HS-5 (cell line): ENCODE results near the gene C1orf122.

Experiments
- DNase-seq: peaks from one replicate; pipeline ENCODE4 v3.0.0-alpha.2; 2012; ENCODE audit warnings: low read depth

Gene C1orf122

GRCh38 chr1:37802439-37802838 is 5.2 kb upstream of the C1orf122 start:
- DNase-seq, result no peak

DNA sequence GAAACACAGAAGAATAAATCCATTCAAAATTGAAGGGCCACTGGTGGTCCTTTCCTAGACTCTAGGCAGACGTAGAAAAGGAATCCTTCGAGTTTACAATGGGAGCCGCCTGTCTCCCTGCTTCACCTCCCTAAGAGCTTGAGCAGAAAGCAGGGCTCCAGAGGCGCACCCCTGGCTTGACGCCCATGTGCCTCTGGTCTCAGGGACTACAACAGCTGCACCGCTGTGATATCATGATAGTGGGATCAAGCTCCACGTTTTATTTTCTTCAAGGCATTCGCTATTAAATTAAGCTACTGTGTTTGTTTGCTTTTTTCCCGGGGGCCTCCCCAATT is 403 bp upstream of the C1orf122 start:
- DNase-seq, result no peak

- DNase-seq, result no peak
These were observed 1.1 kb downstream of the C1orf122 start for GRCh38 chr1:37808369-37809319.

- no peak for DNase-seq
These were observed 2.4 kb downstream of the C1orf122 start for GRCh38 chr1:37809942-37810341.

- DNase-seq, result no peak
These were observed 3.6 kb downstream of the C1orf122 start for GRCh38 chr1:37811027-37811655.

DNA sequence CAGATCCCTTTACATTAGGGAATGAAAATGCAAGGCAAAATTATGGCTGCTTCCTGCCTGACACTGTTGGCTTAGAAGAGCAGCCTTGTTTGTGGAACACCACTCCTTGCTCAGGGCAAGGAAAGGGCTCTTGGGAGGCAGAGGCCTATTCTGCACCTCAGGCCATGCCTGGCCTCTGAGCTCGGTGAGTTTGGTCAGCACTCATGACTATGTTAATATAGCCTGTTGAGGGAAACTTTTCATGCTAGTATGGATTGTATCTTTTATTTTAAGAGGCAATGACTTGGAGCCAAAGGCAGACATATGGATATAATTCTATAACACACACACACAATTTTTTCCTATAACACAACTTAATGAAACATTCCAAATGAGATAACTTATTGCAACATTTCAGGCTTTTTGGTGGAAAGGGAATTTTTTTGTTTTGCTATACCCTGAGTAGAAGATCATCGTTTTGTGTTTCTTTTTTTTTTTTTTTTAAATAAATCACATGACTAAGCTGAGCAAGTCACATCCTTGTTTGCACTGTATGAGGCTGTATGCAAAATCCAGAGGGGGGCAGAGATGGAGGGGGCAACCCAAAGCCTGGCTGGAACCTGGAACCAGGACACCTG is 6.0 kb downstream of the C1orf122 start:
- no peak for DNase-seq

DNA sequence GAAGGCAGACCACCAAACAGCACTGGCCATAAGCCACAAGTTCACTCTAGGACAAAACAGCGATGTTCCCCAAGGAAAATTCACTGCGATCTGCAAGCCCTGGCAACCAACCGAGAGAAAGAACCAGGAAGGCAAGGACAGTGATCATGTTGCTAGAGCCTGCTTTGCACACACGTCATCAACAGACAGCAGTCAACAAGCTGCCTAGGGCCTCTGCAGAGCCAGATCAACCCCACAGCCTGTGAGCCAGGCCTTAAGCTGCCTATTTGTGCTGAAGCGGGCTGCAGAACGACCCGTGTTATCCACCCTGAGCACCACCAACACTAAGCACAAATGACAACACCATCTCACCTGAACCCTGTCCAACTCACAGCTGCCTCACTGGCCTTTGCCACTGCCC is 6.7 kb downstream of the C1orf122 start:
- DNase-seq, result no peak

GRCh38 chr1:37817481-37817880 is 9.9 kb downstream of the C1orf122 start:
- DNase-seq, result no peak

DNA sequence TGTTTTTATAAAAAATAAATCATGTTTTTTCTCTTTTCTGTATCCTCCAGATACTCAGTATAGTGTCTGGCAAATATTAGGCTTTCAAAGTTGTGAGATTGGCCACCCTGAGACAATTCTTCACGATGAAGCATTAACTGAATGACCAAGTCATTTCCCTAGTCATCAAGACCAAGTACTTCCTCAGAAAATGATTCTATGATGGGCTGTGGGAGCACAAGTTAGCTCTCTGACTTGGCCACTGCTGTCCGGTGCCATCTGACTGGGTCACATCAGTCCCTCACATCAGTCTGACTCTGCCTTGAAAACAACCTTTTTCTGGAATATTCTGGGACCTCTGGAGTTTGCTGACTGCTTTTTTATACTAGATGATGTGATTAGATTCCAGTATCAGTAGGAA is 13.9 kb downstream of the C1orf122 start:
- no peak for DNase-seq

DNA sequence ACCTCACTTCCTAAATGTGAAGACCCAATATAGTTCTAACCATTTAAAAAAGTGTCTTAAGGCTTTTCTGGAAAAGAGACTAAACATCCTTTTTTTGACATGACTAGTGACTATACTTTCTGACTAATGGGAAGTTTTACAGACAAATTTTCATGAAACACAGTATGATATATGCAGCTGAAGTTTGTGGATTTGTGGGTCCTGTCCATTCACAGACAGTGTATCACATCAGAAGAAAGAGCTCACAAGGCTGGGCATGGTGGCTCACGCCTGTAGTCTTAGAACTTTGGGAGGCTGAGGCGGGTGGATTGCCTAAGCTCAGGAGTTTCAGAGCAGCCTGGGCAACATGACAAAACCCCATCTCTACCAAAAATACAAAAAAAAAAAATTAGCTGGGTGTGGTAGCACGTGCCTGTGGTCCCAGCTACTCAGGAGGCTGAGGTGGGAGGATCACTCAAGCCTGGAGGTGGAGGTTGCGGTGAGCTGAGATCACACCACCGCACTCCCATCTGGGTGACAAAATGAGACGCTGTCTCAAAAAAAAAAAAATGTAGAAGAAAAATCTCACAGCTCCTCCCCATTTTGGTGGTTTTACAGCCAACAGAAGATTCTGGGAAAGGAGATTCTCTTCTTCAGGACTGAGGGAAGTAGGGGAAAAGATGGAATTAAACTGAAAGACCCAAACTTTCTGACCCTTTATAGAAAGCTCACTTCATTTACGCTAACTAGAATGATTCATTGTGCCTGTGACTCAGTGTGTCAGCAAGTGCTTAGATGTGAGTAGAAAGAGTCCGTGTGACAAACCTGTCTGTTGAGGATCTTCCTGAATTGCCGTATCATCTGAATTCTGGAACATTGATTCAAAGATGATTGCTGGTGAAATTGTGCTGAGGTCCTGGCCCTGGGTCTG is 15.6 kb downstream of the C1orf122 start:
- no peak for DNase-seq

DNA sequence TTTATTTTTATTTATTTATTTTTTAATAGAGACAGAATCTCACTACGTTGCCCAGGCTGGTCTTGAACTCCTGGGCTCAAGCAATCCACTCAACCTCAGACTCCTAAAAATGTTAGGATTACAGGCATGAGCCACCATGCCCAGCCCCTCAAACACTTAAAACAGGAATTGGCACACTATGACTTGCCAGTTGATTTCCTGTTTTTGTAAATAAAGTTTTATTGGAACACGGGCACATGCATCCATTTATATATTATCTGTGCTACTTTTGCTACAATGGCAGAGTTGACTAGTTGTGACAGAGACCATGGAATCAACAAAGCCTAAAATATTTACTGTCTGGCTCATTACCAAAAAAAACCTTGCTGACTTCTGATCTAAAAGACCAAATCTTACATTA is 16.4 kb downstream of the C1orf122 start:
- no peak for DNase-seq

DNA sequence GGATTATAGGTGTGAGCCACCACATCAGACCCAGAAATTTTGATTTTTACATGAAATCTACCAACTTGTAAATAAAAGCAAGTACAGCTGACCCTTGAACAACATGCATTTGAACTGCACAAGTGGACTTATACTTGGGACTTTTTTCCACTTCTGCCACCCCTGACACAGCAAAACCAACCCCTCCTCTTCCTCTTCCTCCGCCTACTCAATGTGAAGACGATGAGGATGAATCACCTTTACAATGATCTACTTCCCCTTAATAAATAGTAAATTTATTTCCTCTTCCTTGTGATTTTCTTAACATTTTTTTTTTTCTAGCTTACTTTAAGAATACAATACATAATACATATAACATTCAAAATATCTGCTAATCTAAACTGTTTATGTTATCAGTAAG is 17.9 kb downstream of the C1orf122 start:
- DNase-seq, result no peak

- DNase-seq, result no peak
These were observed 21.0 kb downstream of the C1orf122 start for GRCh38 chr1:37828410-37829074.

DNA sequence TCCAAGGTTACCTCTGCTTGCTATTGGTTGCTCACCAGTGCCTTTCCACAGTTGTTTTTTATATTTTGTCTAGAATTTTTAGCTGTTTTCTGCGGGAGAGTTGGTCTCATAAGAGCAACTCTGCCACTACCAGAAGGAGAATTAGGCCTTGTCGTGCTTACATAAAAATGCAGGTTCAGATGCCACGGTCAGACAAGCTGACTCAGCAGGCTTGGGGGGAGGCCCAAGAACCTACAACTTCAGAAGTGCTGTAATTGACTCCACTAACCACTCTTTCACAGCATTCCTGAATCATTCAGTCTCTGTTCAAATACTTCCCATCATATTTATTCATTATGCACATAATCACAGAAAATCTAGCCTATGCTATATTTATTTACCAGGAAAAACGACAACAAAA is 23.5 kb downstream of the C1orf122 start:
- DNase-seq, result no peak

- no peak for DNase-seq
These were observed 24.2 kb downstream of the C1orf122 start for GRCh38 chr1:37831809-37832208.

- DNase-seq, result no peak
These were observed 29.2 kb downstream of the C1orf122 start for GRCh38 chr1:37836788-37837187.

GRCh38 chr1:37839676-37840075 is 32.1 kb downstream of the C1orf122 start:
- no peak for DNase-seq

DNA sequence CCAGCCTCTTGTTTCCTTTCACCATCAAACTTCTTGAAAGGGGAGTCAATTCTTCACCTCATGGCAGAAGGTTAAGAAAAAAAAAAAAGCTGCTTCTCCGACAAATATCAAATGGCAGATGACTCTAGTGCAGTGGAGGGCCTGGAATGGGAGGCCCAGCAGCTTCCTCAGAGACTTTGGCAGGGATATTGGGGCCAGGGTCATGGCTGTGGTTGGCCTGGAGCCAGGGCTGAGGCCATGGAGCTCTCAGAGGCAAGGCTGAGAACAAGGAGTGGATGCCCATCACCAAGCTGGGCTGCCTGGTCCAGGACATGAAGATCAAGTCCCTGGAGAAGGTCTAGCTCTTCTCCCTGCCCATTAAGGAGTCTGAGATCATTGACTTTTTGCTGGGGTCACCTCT is 33.1 kb downstream of the C1orf122 start:
- DNase-seq, result no peak

DNA sequence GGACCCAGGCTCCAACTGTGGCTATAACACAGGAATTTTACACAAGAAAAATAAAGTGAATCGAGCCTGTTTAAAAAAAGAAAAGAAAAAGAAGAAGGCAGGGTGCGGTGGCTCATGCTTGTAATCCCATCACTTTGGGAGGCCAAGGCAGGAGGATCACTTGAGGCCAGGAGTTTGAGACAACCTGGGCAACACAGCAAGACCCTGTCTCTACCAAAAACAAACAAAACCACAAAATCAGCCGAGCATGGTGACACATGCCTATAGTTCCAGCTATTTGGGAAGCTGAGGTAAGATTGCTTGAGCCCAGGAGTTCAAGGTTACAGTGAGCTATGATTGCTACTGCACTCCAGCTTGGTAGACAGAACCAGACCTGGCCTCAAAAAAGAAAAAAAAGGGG is 34.1 kb downstream of the C1orf122 start:
- no peak for DNase-seq

GRCh38 chr1:37844536-37844935 is 36.9 kb downstream of the C1orf122 start:
- DNase-seq, result no peak

- DNase-seq, result no peak
These were observed 37.6 kb downstream of the C1orf122 start for GRCh38 chr1:37845049-37845646.
